Ectodermal cell (in vitro differentiated cells): ENCODE data around the gene SUGCT.

Experiments
- H3K27ac ChIP-seq: 2 replicates; pipeline ENCODE4 v1.7.0; 2013; ENCODE audit warnings: mild to moderate bottlenecking, low read depth, low read length; ENCODE audit not compliant: insufficient read depth, poor library complexity, severe bottlenecking
- H3K27me3 ChIP-seq: 2 replicates; pipeline ENCODE4 v1.7.0; 2013; ENCODE audit warnings: mild to moderate bottlenecking, low read length; ENCODE audit not compliant: insufficient read depth, control insufficient read depth, poor library complexity, severe bottlenecking
- H3K36me3 ChIP-seq: one replicate; pipeline ENCODE4 v1.7.0; 2013; ENCODE audit warnings: low read length; ENCODE audit not compliant: control insufficient read depth, insufficient read depth
- H3K4me1 ChIP-seq: one replicate; pipeline ENCODE4 v1.7.0; 2013; ENCODE audit warnings: low read length; ENCODE audit not compliant: control insufficient read depth, insufficient read depth
- H3K4me3 ChIP-seq: 2 replicates; pipeline ENCODE4 v1.7.0; 2013; ENCODE audit warnings: low read depth, low read length, control low read depth; ENCODE audit not compliant: insufficient read depth
- H3K9me3 ChIP-seq: 2 replicates; pipeline ENCODE4 v1.7.0; 2013; ENCODE audit warnings: mild to moderate bottlenecking, low read length, moderate library complexity; ENCODE audit not compliant: control insufficient read depth
- WGBS, 2 experiments: methylation state at CpG; one replicate each; pipeline ENCODE4 v1.1.7; 2013; ENCODE audit warnings: missing lambda C conversion rate in 2 of 2; 5-methylcytosine and 5-hydroxymethylcytosine counted together

Gene SUGCT

DNA sequence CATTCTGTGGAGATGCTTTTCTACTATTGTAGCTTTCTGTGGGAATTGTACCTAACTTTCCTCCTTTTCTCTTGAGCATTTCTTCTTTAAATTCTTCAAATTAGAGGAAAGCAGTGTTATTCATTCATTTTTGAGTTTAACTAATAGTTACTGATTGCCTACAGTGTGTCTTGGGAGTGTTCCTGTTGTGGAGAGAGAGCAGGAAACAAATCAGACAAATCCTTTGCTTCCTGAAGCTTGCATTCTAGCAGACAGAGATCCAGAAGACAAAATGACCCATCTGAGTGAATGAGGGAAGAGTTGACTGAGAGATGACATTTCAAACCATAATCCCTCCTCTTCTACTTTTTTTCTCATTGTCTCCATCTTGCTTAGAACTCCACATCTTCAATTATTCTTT lies 170.4 kb downstream of the SUGCT start:
- no peaks in the 10 kb centered on the region for H3K4me1 ChIP-seq
- no peak overlapping the region for H3K27ac ChIP-seq
- H3K4me3 ChIP-seq: no peak overlapping the region
- no peaks in the 10 kb centered on the region for H3K9me3 ChIP-seq
- no peaks in the 10 kb centered on the region for H3K27me3 ChIP-seq
- no peaks in the 10 kb centered on the region for H3K36me3 ChIP-seq

DNA sequence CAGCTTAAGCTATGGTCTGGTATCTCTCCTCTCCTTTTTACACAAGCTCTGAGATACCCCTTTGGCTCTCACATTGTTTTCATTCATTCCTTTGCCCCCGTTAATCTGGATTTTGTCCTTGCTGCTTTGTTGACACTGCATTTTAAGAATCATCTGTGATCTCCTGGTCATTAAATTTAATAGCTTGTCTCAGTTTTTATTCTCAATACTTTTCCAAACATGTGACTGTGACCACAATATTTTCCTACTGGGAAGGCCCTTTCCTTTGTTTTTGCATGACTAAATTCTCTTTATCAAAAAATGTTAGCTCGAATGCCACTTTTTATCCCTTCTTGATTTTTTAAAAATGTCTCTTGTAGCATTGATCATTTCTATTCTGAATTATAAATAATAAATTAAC lies 171.2 kb downstream of the SUGCT start:
- no peak overlapping the region for H3K27ac ChIP-seq
- no peaks in the 10 kb centered on the region for H3K27me3 ChIP-seq
- H3K9me3 ChIP-seq: no peaks in the 10 kb centered on the region
- no peak overlapping the region for H3K4me3 ChIP-seq
- no peaks in the 10 kb centered on the region for H3K36me3 ChIP-seq
- H3K4me1 ChIP-seq: no peaks in the 10 kb centered on the region
- 91 to 95% methylated on average over 2 of the region's 2 CpGs for WGBS, 2 experiments

DNA sequence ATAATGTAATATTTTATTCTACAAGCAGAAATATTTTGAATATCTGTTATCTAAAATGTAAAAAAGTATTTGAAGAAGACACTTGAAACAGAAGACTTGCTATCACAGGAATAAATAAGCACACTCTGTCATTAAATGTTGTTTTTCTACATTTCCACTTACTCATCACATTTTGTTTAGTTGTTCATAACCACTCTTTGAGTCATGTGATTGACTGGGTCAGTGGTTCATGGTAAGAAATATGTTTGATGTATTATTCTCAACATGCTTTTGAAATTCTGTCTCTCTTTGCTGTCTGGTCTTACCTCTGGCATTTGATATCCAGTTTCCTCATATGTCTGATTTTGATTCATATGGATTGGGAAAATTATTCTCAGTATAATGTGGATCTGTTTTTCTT lies 171.8 kb downstream of the SUGCT start:
- Histone ChIP-seq H3K9me3 (no peaks in the 10 kb centered on the region), H3K4me1 (no peaks in the 10 kb centered on the region), H3K27ac (no peak overlapping the region), H3K36me3 (no peaks in the 10 kb centered on the region), H3K4me3 (no peak overlapping the region), H3K27me3 (no peaks in the 10 kb centered on the region)

DNA sequence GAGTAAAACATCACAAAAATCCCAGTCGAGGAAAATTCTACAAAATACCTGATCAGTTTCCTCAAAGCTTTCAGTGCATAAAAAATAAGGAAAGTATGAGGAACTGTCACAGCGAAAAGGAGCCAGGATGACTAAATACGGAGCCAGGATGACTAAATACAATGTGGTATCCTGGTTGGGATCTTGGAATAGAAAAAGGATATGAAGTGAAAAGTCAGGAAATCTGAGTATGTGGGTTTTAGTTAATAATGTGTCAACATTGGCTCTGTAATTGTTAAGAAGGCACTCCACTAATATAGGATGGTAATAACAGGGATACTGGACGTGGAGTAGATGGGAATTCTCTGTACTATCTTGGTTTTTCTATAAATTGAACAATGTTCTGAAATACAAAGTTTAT lies 175.5 kb downstream of the SUGCT start:
- H3K27me3 ChIP-seq: no peaks in the 10 kb centered on the region
- no peaks in the 10 kb centered on the region for H3K36me3 ChIP-seq
- WGBS, 2 experiments: 96% methylated on average over 4 of the region's 4 CpGs
- H3K4me3 ChIP-seq: no peak overlapping the region
- H3K27ac ChIP-seq: no peak overlapping the region
- H3K9me3 ChIP-seq: no peaks in the 10 kb centered on the region
- H3K4me1 ChIP-seq: no peaks in the 10 kb centered on the region

DNA sequence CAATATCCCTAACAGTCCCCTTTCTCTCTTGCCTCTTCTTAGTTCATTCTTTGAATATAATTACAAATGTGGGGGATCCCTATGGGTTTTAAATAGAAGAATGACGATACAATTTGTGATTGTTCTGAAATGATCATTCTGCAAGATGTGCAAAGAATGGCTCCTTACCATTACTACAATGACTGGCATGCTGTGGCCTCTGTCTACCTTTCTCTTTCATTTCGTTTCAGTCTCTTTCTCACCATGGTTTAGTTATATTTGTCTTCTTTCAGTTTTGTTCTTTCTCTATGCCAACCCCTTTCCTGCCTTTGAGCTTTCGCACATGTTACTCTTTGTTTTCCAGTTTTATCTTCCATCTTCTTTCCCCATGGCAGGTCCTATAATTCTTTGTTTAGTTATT lies 176.5 kb downstream of the SUGCT start:
- H3K4me1 ChIP-seq: no peaks in the 10 kb centered on the region
- H3K27ac ChIP-seq: no peak overlapping the region
- H3K9me3 ChIP-seq: no peaks in the 10 kb centered on the region
- WGBS, 2 experiments: 91 to 95% methylated on average over 3 of the region's 3 CpGs
- H3K36me3 ChIP-seq: no peaks in the 10 kb centered on the region
- no peaks in the 10 kb centered on the region for H3K27me3 ChIP-seq
- no peak overlapping the region for H3K4me3 ChIP-seq

DNA sequence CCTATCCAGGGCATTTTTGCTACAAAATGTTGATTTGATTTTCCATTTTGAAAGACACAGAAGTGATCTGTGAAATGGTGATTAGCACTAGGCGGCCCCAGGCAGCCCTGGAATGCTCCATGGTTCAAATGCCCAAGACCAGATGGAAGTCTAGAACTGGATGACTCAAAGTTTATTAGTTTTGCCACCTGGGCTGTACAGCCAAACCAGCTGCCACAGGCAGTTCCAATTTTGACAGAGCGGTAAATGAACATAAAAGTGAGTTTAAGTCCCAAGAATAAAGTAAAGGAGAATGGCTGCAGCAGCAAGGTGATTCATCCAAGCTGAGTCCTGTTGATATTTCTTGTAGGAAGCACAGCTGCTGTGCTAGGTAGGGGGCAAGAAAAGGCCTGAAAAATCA lies 180.5 kb downstream of the SUGCT start:
- Histone ChIP-seq H3K4me1 (no peaks in the 10 kb centered on the region), H3K9me3 (no peaks in the 10 kb centered on the region), H3K27ac (no peak overlapping the region), H3K27me3 (no peaks in the 10 kb centered on the region), H3K36me3 (no peaks in the 10 kb centered on the region), H3K4me3 (no peak overlapping the region)
- WGBS, 2 experiments: 91 to 94% methylated on average over 2 of the region's 2 CpGs

DNA sequence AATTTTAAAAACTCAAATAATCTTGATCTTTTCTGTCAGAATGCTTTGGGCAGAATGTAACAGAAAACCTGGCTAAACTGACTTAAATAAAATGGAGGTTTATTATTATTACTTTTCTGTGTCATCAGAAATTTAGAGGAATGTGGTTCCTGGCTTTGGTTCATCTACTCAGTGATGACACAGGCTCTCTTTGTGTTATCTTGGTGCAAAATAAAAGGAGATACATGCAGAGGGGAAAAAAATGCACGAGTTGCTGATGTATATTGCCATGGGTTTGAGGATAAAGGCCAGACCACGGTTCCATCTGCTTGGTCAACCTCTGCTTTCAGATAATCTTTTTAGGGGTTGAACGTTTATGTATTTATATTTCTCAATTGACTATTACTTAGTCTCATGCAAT lies 181.4 kb downstream of the SUGCT start:
- H3K36me3 ChIP-seq: no peaks in the 10 kb centered on the region
- H3K4me1 ChIP-seq: no peaks in the 10 kb centered on the region
- H3K27ac ChIP-seq: no peak overlapping the region
- H3K27me3 ChIP-seq: no peaks in the 10 kb centered on the region
- no peaks in the 10 kb centered on the region for H3K9me3 ChIP-seq
- H3K4me3 ChIP-seq: no peak overlapping the region
- 93 to 98% methylated on average over 2 to 3 of the region's 3 CpGs for WGBS, 2 experiments

DNA sequence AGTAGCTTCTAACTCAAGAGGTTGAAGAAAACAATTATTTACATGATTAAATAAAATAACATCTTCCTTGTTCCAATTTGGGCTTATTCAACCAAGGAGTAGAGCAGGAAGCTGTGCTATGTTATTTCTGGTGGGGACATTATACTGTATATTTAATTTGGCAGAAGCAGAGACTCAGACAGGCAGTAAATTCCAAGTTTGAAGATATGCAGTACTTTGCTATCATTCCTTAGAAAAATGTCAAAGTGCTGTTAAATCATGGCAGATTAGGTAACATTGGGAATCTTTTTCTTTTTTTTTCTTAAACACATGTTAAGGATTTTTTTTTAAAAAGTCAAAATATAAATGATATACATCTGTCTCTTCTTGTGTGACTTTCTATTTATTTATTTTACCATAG lies 190.1 kb downstream of the SUGCT start:
- Histone ChIP-seq H3K27ac (no peak overlapping the region), H3K4me3 (no peak overlapping the region)

DNA sequence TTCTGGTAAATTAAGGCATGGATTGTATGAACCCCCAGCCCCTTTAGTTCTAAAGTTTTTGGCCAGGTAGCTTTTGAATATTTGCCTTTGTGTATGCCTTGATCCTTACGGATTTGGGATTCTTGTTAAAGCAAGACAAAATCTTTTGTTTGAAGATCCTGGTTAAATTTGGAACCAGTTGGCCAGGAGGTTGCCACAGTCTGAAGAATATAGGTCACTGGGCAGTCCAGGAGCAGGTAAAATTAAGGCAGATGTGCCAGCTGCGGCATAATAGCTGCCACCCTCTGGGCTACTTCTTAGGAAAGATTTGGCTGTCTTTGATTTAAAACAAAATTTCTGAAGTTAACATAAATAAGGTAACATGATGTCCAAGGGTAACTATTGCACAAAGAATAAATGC lies 192.3 kb downstream of the SUGCT start:
- WGBS, 2 experiments: 95 to 96% methylated on average over 2 of the region's 2 CpGs

More for the DNA sequence above, 190.1 kb downstream of the SUGCT start:
- H3K36me3 ChIP-seq: no peaks in the 10 kb centered on the region
- no peaks in the 10 kb centered on the region for H3K27me3 ChIP-seq
- H3K4me1 ChIP-seq: no peaks in the 10 kb centered on the region
- H3K9me3 ChIP-seq: no peaks in the 10 kb centered on the region

DNA sequence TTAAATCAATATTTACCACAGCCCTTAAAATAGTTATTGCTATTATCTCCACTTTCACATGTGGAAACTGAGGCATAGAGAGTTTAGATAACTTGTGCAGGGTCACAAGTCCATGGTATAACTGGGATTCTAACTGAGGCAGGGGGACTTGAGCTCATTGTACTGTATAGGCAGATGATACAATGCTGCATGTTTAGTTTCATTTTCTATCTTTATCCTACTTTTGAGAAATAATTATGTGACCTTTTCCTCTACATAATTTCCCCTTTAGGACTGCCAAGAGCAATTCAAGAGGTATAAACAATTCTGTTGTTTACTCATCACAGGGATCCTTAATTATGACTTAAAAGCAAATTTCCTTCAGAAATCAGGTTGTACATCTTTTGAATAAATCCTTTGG lies 193.1 kb downstream of the SUGCT start:
- Histone ChIP-seq H3K9me3 (no peaks in the 10 kb centered on the region), H3K4me3 (no peak overlapping the region), H3K4me1 (no peaks in the 10 kb centered on the region), H3K36me3 (no peaks in the 10 kb centered on the region), H3K27me3 (no peaks in the 10 kb centered on the region), H3K27ac (no peak overlapping the region)

More for the DNA sequence above, 192.3 kb downstream of the SUGCT start:
- Histone ChIP-seq H3K4me3 (no peak overlapping the region), H3K36me3 (no peaks in the 10 kb centered on the region), H3K27ac (no peak overlapping the region), H3K27me3 (no peaks in the 10 kb centered on the region), H3K9me3 (no peaks in the 10 kb centered on the region), H3K4me1 (no peaks in the 10 kb centered on the region)

DNA sequence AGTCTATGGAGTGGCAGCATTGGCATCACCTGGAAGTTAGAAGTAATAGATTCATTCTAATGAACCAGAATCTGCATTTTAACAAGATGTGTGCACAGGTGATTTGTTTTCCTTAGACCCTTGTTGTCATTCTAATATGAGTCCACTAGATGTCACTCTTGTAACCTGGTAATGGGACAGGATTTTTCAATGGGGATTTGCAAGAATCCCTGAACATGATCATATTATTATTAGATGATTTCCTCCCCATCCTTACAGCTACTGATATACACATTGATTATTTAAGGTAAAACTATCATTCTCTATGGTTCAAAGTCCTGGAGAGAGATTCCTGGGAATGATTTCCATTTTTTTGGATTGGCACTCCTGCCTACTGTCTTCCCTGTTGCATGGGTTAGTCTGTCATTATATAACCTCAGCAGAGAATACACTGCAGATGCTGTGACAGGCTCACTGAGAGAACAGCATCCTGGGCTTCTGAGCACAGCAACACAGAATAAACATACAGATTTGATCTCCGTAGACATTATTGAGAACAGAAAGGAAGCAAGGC lies 194.9 kb downstream of the SUGCT start:
- Histone ChIP-seq H3K27me3 (no peaks in the 10 kb centered on the region), H3K27ac (no peak overlapping the region), H3K9me3 (no peaks in the 10 kb centered on the region), H3K36me3 (no peaks in the 10 kb centered on the region), H3K4me3 (no peak overlapping the region), H3K4me1 (no peaks in the 10 kb centered on the region)
- WGBS, 2 experiments: 95 to 96% methylated on average over 1 of the region's 1 CpG
